Activated CD8-positive, alpha-beta memory T cell treated with anti-CD3 and anti-CD28 coated beads, Interleukin-2, amount 10 ng/mL, durations not matched to agents 7 days and 5 days (primary cell): Measurements from ENCODE around the gene RNF169. TPM values are rescaled to one million over a fixed set of nuclear protein-coding genes. Genes with fewer than 3 reads are reported as not detected.
"Not testable (repeated sequence)": the region's sequence is repeated elsewhere in the genome, so short reads cannot be mapped to it uniquely, and the experiment has no call there.

Experiments
- ATAC-seq: fragments of 150-1000 bp; cut with Tn5 transposase; one replicate; pipeline ENCODE4 v1.10.0; 2021; ENCODE audit warnings: moderate library complexity
- CTCF ChIA-PET: fragments of 350-600 bp; sonication (Branson Sonifier 250); formaldehyde crosslinking; loops from one replicate; lab custom pipeline; 2021; ENCODE audit warnings: antibody characterized with exemption; lab: Charles Lee
- DNase-seq: peaks from one replicate; pipeline ENCODE4 v3.0.0-alpha.2; 2020
- H3K27ac Mint-ChIP-seq: one replicate; pipeline ENCODE4 v1.8.0; 2021; ENCODE audit warnings: mild to moderate bottlenecking, mixed read lengths
- H3K27me3 Mint-ChIP-seq: one replicate; pipeline ENCODE4 v1.8.0; 2021; ENCODE audit warnings: mixed read lengths
- H3K36me3 Mint-ChIP-seq: one replicate; pipeline ENCODE4 v1.8.0; 2021; ENCODE audit warnings: mild to moderate bottlenecking, mixed read lengths
- H3K4me1 Mint-ChIP-seq: one replicate; pipeline ENCODE4 v1.8.0; 2021; ENCODE audit warnings: mixed read lengths
- H3K4me3 Mint-ChIP-seq: one replicate; pipeline ENCODE4 v1.8.0; 2021; ENCODE audit warnings: mild to moderate bottlenecking, moderate library complexity, mixed read lengths
- H3K9me3 Mint-ChIP-seq: one replicate; pipeline ENCODE4 v1.8.0; 2022; ENCODE audit warnings: low read depth, mixed read lengths
- total RNA-seq, 2 experiments: library from RNA; stranded (reverse); gene quantifications; one replicate each; pipeline ENCODE4 v1.2.3, GENCODE V29; 2021

The RNF169 gene
- total RNA-seq, 2 experiments from 2014 or later: 17.2 to 17.3 TPM

GRCh38 chr11:74735365-74735928 lies 13.2 kb upstream of the RNF169 start:
- H3K4me1 Mint-ChIP-seq: peaks cover 7% of the 10 kb centered on the region
- no peak overlapping the region for H3K27ac Mint-ChIP-seq
- CTCF ChIA-PET: interaction anchor here (0.7 to 1.3 kb wide), 3 partner anchors 9 to 33 kb away, joined by 3 to 6 read pairs (median 3); no protein-coding TSS in a partner anchor
- H3K36me3 Mint-ChIP-seq: no peaks in the 10 kb centered on the region
- no peak for ATAC-seq
- no peaks in the 10 kb centered on the region for H3K9me3 Mint-ChIP-seq
- H3K27me3 Mint-ChIP-seq: peaks cover 64% of the 10 kb centered on the region
- DNase-seq: no peak
- H3K4me3 Mint-ChIP-seq: no peak overlapping the region

GRCh38 chr11:74736031-74736430 lies 12.6 kb upstream of the RNF169 start:
- Mint-ChIP-seq H3K27ac (no peak overlapping the region), H3K36me3 (no peaks in the 10 kb centered on the region), H3K4me3 (no peak overlapping the region), H3K9me3 (no peaks in the 10 kb centered on the region), H3K4me1 (peaks cover 7% of the 10 kb centered on the region), H3K27me3 (peaks cover 58% of the 10 kb centered on the region)
- DNase-seq: no peak
- ATAC-seq: no peak
- CTCF ChIA-PET: interaction anchor here (0.7 to 1.1 kb wide), 2 partner anchors 10 to 34 kb away, joined by 3 to 6 read pairs; no protein-coding TSS in a partner anchor

- Mint-ChIP-seq H3K27me3 (peaks cover 33% of the 10 kb centered on the region), H3K36me3 (no peaks in the 10 kb centered on the region), H3K27ac (no peak overlapping the region), H3K9me3 (no peaks in the 10 kb centered on the region), H3K4me1 (peaks cover 7% of the 10 kb centered on the region), H3K4me3 (no peak overlapping the region)
- ATAC-seq (peak; percentile 81), DNase-seq (peak; percentile 54)
- CTCF ChIA-PET: interaction anchor here (0.6 to 5.3 kb wide), 20 partner anchors 8 to 509 kb away, joined by 3 to 46 read pairs (median 4); partner anchors contain the start of gene RNF169
Observed at GRCh38 chr11:74739546-74740270, 8.9 kb upstream of the RNF169 start.

GRCh38 chr11:74742070-74742469 lies 6.6 kb upstream of the RNF169 start:
- Mint-ChIP-seq H3K4me1 (peaks cover 7% of the 10 kb centered on the region), H3K4me3 (no peak overlapping the region), H3K9me3 (no peaks in the 10 kb centered on the region), H3K36me3 (no peaks in the 10 kb centered on the region), H3K27me3 (peaks cover 15% of the 10 kb centered on the region), H3K27ac (no peak overlapping the region)
- DNase-seq (no peak), ATAC-seq (no peak)
- CTCF ChIA-PET: interaction anchor here (0.6 to 5.3 kb wide), 5 partner anchors 8 to 289 kb away, joined by 3 to 46 read pairs (median 3); no protein-coding TSS in a partner anchor

- Mint-ChIP-seq H3K9me3 (no peaks in the 10 kb centered on the region), H3K36me3 (no peaks in the 10 kb centered on the region), H3K27me3 (peaks cover 10% of the 10 kb centered on the region), H3K27ac (no peak overlapping the region), H3K4me1 (peaks cover 17% of the 10 kb centered on the region), H3K4me3 (no peak overlapping the region)
- DNase-seq (peak; percentile 29), ATAC-seq (no peak)
- CTCF ChIA-PET: interaction anchor here (1.1 kb wide), 1 partner anchor 42 kb away, joined by 6 read pairs; no protein-coding TSS in a partner anchor
Observed at GRCh38 chr11:74743640-74744039, 5.0 kb upstream of the RNF169 start.

GRCh38 chr11:74744277-74744676 lies 4.4 kb upstream of the RNF169 start:
- peaks cover 15% of the 10 kb centered on the region for H3K4me1 Mint-ChIP-seq
- ATAC-seq (no peak), DNase-seq (peak; percentile 32)
- H3K4me3 Mint-ChIP-seq: no peak overlapping the region
- H3K27ac Mint-ChIP-seq: no peak overlapping the region
- no peaks in the 10 kb centered on the region for H3K36me3 Mint-ChIP-seq
- H3K9me3 Mint-ChIP-seq: no peaks in the 10 kb centered on the region
- peaks cover 4% of the 10 kb centered on the region for H3K27me3 Mint-ChIP-seq
- CTCF ChIA-PET: interaction anchor here (1.1 kb wide), 1 partner anchor 42 kb away, joined by 6 read pairs; no protein-coding TSS in a partner anchor

GRCh38 chr11:74746868-74747267 lies 1.8 kb upstream of the RNF169 start:
- Mint-ChIP-seq H3K36me3 (peaks cover 5% of the 10 kb centered on the region), H3K4me1 (peaks cover 25% of the 10 kb centered on the region), H3K27me3 (peaks cover 3% of the 10 kb centered on the region), H3K27ac (peak overlapping the region; percentile 25), H3K4me3 (no peak overlapping the region), H3K9me3 (no peaks in the 10 kb centered on the region)
- DNase-seq: no peak
- CTCF ChIA-PET: no interaction called here
- no peak for ATAC-seq

- ATAC-seq (peak; percentile 79), DNase-seq (peak; percentile 60)
- CTCF ChIA-PET: interaction anchor here (0.7 to 1.7 kb wide), 5 partner anchors 8 to 47 kb away, joined by 3 to 6 read pairs (median 3); no protein-coding TSS in a partner anchor
- H3K9me3 Mint-ChIP-seq: no peaks in the 10 kb centered on the region
- H3K36me3 Mint-ChIP-seq: peaks cover 7% of the 10 kb centered on the region
- peak overlapping the region; percentile 82 for H3K4me3 Mint-ChIP-seq
- H3K27ac Mint-ChIP-seq: peak overlapping the region; percentile 81
- peaks cover 32% of the 10 kb centered on the region for H3K4me1 Mint-ChIP-seq
- H3K27me3 Mint-ChIP-seq: no peaks in the 10 kb centered on the region
Observed at GRCh38 chr11:74749127-74749964, 697 bp downstream of the RNF169 start.

- DNase-seq: peak; percentile 23
- CTCF ChIA-PET: interaction anchor here (0.7 to 1.7 kb wide), 5 partner anchors 8 to 47 kb away, joined by 3 to 6 read pairs (median 3); no protein-coding TSS in a partner anchor
- H3K9me3 Mint-ChIP-seq: no peaks in the 10 kb centered on the region
- H3K4me3 Mint-ChIP-seq: peak overlapping the region; percentile 82
- peaks cover 37% of the 10 kb centered on the region for H3K4me1 Mint-ChIP-seq
- no peak for ATAC-seq
- no peaks in the 10 kb centered on the region for H3K27me3 Mint-ChIP-seq
- H3K27ac Mint-ChIP-seq: peak overlapping the region; percentile 81
- peaks cover 7% of the 10 kb centered on the region for H3K36me3 Mint-ChIP-seq
Observed at GRCh38 chr11:74749965-74750296, 1.3 kb downstream of the RNF169 start.

- CTCF ChIA-PET: interaction anchor here (0.9 to 1.7 kb wide), 4 partner anchors 9 to 48 kb away, joined by 3 to 6 read pairs (median 4); no protein-coding TSS in a partner anchor
Observed at GRCh38 chr11:74750598-74750997, 1.9 kb downstream of the RNF169 start.

GRCh38 chr11:74751303-74751702 lies 2.7 kb downstream of the RNF169 start:
- Mint-ChIP-seq H3K9me3 (peaks cover under 1% of the 10 kb centered on the region), H3K27me3 (no peaks in the 10 kb centered on the region), H3K4me1 (peaks cover 44% of the 10 kb centered on the region), H3K27ac (no peak overlapping the region), H3K4me3 (peak overlapping the region; percentile 4), H3K36me3 (peaks cover 11% of the 10 kb centered on the region)
- CTCF ChIA-PET: interaction anchor here (0.9 kb wide), 1 partner anchor 27 kb away, joined by 3 read pairs; no protein-coding TSS in a partner anchor
- DNase-seq (no peak), ATAC-seq (no peak)

More at GRCh38 chr11:74750598-74750997, 1.9 kb downstream of the RNF169 start:
- H3K4me3 Mint-ChIP-seq, H3K9me3 Mint-ChIP-seq, H3K27me3 Mint-ChIP-seq, DNase-seq, H3K27ac Mint-ChIP-seq, H3K36me3 Mint-ChIP-seq, ATAC-seq: not testable (repeated sequence)
- H3K4me1 Mint-ChIP-seq: peaks cover 43% of the 10 kb centered on the region

- H3K4me3 Mint-ChIP-seq: no peak overlapping the region
- H3K27ac Mint-ChIP-seq: no peak overlapping the region
- no peaks in the 10 kb centered on the region for H3K27me3 Mint-ChIP-seq
- CTCF ChIA-PET: interaction anchor here (0.7 to 1.1 kb wide), 2 partner anchors 15 to 27 kb away, joined by 3 read pairs; no protein-coding TSS in a partner anchor
- ATAC-seq (no peak), DNase-seq (no peak)
- peaks cover 30% of the 10 kb centered on the region for H3K4me1 Mint-ChIP-seq
- peaks cover 15% of the 10 kb centered on the region for H3K36me3 Mint-ChIP-seq
- peaks cover 4% of the 10 kb centered on the region for H3K9me3 Mint-ChIP-seq
Observed at GRCh38 chr11:74754507-74755252, 6.0 kb downstream of the RNF169 start.
